Nephron (organoid): ENCODE data around the gene AFMID.

Source experiments
- H3K27ac Mint-ChIP-seq, 3 experiments: 2 replicates each; pipeline ENCODE4 v1.8.0; 2020; ENCODE audit warnings: mixed read lengths in 3 of 3, mild to moderate bottlenecking in 2 of 3, moderate library complexity in 1 of 3
- H3K27me3 Mint-ChIP-seq: 2 replicates; pipeline ENCODE4 v1.8.0; 2021; ENCODE audit warnings: low read depth, mild to moderate bottlenecking, moderate library complexity, mixed read lengths
- H3K36me3 Mint-ChIP-seq: 2 replicates; pipeline ENCODE4 v1.8.0; 2020; ENCODE audit warnings: low read depth, mixed read lengths
- H3K4me1 Mint-ChIP-seq: 2 replicates; pipeline ENCODE4 v1.8.0; 2020; ENCODE audit warnings: mixed read lengths
- H3K4me3 Mint-ChIP-seq, 3 experiments: 2 replicates each; pipeline ENCODE4 v1.8.0; 2020; ENCODE audit warnings: mild to moderate bottlenecking in 3 of 3, mixed read lengths in 3 of 3, moderate library complexity in 2 of 3
- H3K9me3 Mint-ChIP-seq: 2 replicates; pipeline ENCODE4 v1.8.0; 2020; ENCODE audit warnings: mixed read lengths
- CTCF ChIP-seq, 3 experiments: fragments of 200-600 bp; sonication (generic); IDR thresholded peaks; one replicate each; pipeline ENCODE4 v1.5.0; 2021; ENCODE audit warnings: antibody characterized with exemption in 3 of 3; ENCODE audit not compliant: unreplicated experiment in 3 of 3

The AFMID gene

GRCh38 chr17:78200451-78200850 lies 13.3 kb downstream of the AFMID start:
- H3K36me3 Mint-ChIP-seq: peaks cover 27% of the 10 kb centered on the region
- no peaks in the 10 kb centered on the region for H3K4me1 Mint-ChIP-seq
- H3K9me3 Mint-ChIP-seq: no peaks in the 10 kb centered on the region
- no peak overlapping the region for H3K4me3 Mint-ChIP-seq
- no peak for TF ChIP-seq CTCF (IDR thresholded peaks at IDR 0.05; ENCODE audit: unreplicated experiment in 3 of 3)
- H3K27me3 Mint-ChIP-seq: no peaks in the 10 kb centered on the region
- no peak overlapping the region for H3K27ac Mint-ChIP-seq

GRCh38 chr17:78202666-78203065 lies 15.5 kb downstream of the AFMID start:
- no peak for TF ChIP-seq CTCF (IDR thresholded peaks at IDR 0.05; ENCODE audit: unreplicated experiment in 3 of 3)
- Mint-ChIP-seq H3K4me1 (no peaks in the 10 kb centered on the region), H3K36me3 (peaks cover 19% of the 10 kb centered on the region), H3K27ac (no peak overlapping the region), H3K9me3 (no peaks in the 10 kb centered on the region), H3K27me3 (no peaks in the 10 kb centered on the region), H3K4me3 (no peak overlapping the region)

- no peak overlapping the region for H3K4me3 Mint-ChIP-seq
- no peaks in the 10 kb centered on the region for H3K27me3 Mint-ChIP-seq
- H3K9me3 Mint-ChIP-seq: no peaks in the 10 kb centered on the region
- H3K36me3 Mint-ChIP-seq: peaks cover 10% of the 10 kb centered on the region
- no peak for TF ChIP-seq CTCF (IDR thresholded peaks at IDR 0.05; ENCODE audit: unreplicated experiment in 3 of 3)
- H3K27ac Mint-ChIP-seq: no peak overlapping the region
- no peaks in the 10 kb centered on the region for H3K4me1 Mint-ChIP-seq
These were observed 17.4 kb downstream of the AFMID start for GRCh38 chr17:78204387-78205123.

- peaks cover 10% of the 10 kb centered on the region for H3K36me3 Mint-ChIP-seq
- no peaks in the 10 kb centered on the region for H3K9me3 Mint-ChIP-seq
- no peaks in the 10 kb centered on the region for H3K4me1 Mint-ChIP-seq
- no peaks in the 10 kb centered on the region for H3K27me3 Mint-ChIP-seq
- no peak overlapping the region for H3K27ac Mint-ChIP-seq
- no peak overlapping the region for H3K4me3 Mint-ChIP-seq
- no peak for TF ChIP-seq CTCF (IDR thresholded peaks at IDR 0.05; ENCODE audit: unreplicated experiment in 3 of 3)
These were observed 18.1 kb downstream of the AFMID start for GRCh38 chr17:78205124-78205775.

- H3K27me3 Mint-ChIP-seq: no peaks in the 10 kb centered on the region
- H3K36me3 Mint-ChIP-seq: peaks cover 10% of the 10 kb centered on the region
- no peak overlapping the region for H3K27ac Mint-ChIP-seq
- no peak for TF ChIP-seq CTCF (IDR thresholded peaks at IDR 0.05; ENCODE audit: unreplicated experiment in 3 of 3)
- no peaks in the 10 kb centered on the region for H3K9me3 Mint-ChIP-seq
- no peak overlapping the region for H3K4me3 Mint-ChIP-seq
- no peaks in the 10 kb centered on the region for H3K4me1 Mint-ChIP-seq
These were observed 19.1 kb downstream of the AFMID start for GRCh38 chr17:78206298-78206697.

- peaks cover 10% of the 10 kb centered on the region for H3K36me3 Mint-ChIP-seq
- no peaks in the 10 kb centered on the region for H3K4me1 Mint-ChIP-seq
- no peak overlapping the region for H3K4me3 Mint-ChIP-seq
- no peaks in the 10 kb centered on the region for H3K27me3 Mint-ChIP-seq
- H3K9me3 Mint-ChIP-seq: no peaks in the 10 kb centered on the region
- TF ChIP-seq CTCF (IDR thresholded peaks at IDR 0.05; ENCODE audit: unreplicated experiment in 3 of 3): no peak
- H3K27ac Mint-ChIP-seq: no peak overlapping the region
These were observed 21.3 kb downstream of the AFMID start for GRCh38 chr17:78208486-78208885.
